ENCODE data around the gene SHISA8. TPM values are rescaled to one million over a fixed set of nuclear protein-coding genes. Genes with fewer than 3 reads are reported as not detected.
"Not testable (repeated sequence)": the region's sequence is repeated elsewhere in the genome, so short reads cannot be mapped to it uniquely, and the experiment has no call there.

SHISA8 gene
- total and polyA plus RNA-seq, 8 donors: 0.15 TPM; not detected in 7

- no peaks in the 10 kb centered on the region for H3K36me3 ChIP-seq
- H3K27me3 ChIP-seq: peaks cover 0 to 18% (median 0%) of the 10 kb centered on the region in 3 donors
- no peak overlapping the region for H3K4me3 ChIP-seq
- H3K27ac ChIP-seq: no peak overlapping the region
- H3K4me1 ChIP-seq: peaks cover under 1 to 7% (median 5%) of the 10 kb centered on the region in 4 donors
- WGBS, 5 donors: 84 to 94% (median 88%) methylated on average over 2 of the region's 2 CpGs
- H3K9me3 ChIP-seq: no peaks in the 10 kb centered on the region
- intact Hi-C loops (cut with DNase I; ENCODE audit: low total_unique reads): no loop called here
- DNase-seq: no peak
- no peak for TF ChIP-seq EP300 (IDR thresholded peaks at IDR 0.05)
- no peak for TF ChIP-seq POLR2A (IDR thresholded peaks at IDR 0.05)
- TF ChIP-seq POLR2AphosphoS5 (IDR thresholded peaks at IDR 0.05): no peak
- TF ChIP-seq, protein P1, sequence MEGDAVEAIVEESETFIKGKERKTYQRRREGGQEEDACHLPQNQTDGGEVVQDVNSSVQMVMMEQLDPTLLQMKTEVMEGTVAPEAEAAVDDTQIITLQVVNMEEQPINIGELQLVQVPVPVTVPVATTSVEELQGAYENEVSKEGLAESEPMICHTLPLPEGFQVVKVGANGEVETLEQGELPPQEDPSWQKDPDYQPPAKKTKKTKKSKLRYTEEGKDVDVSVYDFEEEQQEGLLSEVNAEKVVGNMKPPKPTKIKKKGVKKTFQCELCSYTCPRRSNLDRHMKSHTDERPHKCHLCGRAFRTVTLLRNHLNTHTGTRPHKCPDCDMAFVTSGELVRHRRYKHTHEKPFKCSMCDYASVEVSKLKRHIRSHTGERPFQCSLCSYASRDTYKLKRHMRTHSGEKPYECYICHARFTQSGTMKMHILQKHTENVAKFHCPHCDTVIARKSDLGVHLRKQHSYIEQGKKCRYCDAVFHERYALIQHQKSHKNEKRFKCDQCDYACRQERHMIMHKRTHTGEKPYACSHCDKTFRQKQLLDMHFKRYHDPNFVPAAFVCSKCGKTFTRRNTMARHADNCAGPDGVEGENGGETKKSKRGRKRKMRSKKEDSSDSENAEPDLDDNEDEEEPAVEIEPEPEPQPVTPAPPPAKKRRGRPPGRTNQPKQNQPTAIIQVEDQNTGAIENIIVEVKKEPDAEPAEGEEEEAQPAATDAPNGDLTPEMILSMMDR (IDR thresholded peaks at IDR 0.05): no peak
Measured at GRCh38 chr22:41952713-41953112, 37.8 kb upstream of the SHISA8 start.

- H3K36me3 ChIP-seq: no peaks in the 10 kb centered on the region
- H3K4me1 ChIP-seq: peaks cover 3 to 9% (median 5%) of the 10 kb centered on the region in 4 donors
- no peak within 1 kb of the TSS for H3K27ac ChIP-seq
- H3K4me3 ChIP-seq: no peak within 1 kb of the TSS
- H3K27me3 ChIP-seq: peaks cover 0 to 14% (median 0%) of the 10 kb centered on the region in 3 donors
- H3K9me3 ChIP-seq: no peaks in the 10 kb centered on the region
- TF ChIP-seq POLR2AphosphoS5 (IDR thresholded peaks at IDR 0.05) (no peak), POLR2A (IDR thresholded peaks at IDR 0.05) (no peak), EP300 (IDR thresholded peaks at IDR 0.05) (no peak)
- TF ChIP-seq, protein P1 (IDR thresholded peaks at IDR 0.05): no peak
- intact Hi-C loops (cut with DNase I; ENCODE audit: low total_unique reads): no loop called here
- WGBS, 5 donors: 55 to 72% (median 63%) methylated on average over 7 to 16 of the region's 16 CpGs
- peak in 1 of 2 donors; percentile 74 for DNase-seq
Measured at GRCh38 chr22:41951898-41952474, 37.1 kb upstream of the SHISA8 start, which contains the start of gene SMIM45. SMIM45 (plus strand) TSS chr22:41952150.

DNA sequence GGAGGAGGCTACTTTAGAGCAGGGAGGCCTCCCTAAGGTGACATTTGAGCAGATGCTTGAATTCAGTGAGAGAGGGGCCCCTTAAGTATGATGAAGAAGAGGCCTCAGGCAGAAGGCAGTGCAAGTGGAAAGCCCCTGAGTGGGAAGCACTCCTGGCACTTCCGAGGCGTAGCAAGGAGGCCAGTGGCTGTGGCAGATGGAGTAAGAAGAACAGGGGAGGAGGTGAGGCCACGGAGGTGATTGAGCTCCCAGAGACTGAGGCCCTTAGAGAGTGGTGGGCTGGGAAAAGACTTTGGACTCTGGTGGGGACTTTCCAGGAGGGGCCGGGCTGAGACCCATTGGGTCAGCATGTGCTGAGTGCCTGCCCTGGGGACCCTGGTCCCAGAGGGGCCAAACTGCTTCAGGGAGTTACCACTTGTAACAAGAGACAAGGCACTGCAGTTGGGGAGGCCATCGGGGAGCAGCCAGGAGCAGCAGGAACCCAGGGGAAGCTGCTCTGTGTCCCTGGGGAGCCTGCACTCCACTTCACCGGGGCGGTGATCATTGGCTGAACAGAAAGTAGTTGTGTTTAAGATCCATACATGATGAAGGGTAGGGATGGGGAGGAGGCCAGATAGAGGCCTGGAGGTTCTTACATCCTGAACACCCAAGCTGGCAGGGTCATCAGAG is 34.6 kb upstream of the SHISA8 start:
- Histone ChIP-seq H3K36me3 (no peaks in the 10 kb centered on the region), H3K4me1 (peaks cover 13 to 32% (median 20%) of the 10 kb centered on the region in 4 donors), H3K4me3 (no peak overlapping the region), H3K27ac (no peak overlapping the region), H3K9me3 (no peaks in the 10 kb centered on the region), H3K27me3 (peaks cover 0 to 10% (median 0%) of the 10 kb centered on the region in 3 donors)
- DNase-seq: no peak
- 83 to 95% (median 92%) methylated on average over 7 of the region's 7 CpGs for WGBS, 5 donors
- intact Hi-C loops (cut with DNase I; ENCODE audit: low total_unique reads): no loop called here
- TF ChIP-seq POLR2AphosphoS5 (IDR thresholded peaks at IDR 0.05) (no peak), EP300 (IDR thresholded peaks at IDR 0.05) (no peak), POLR2A (IDR thresholded peaks at IDR 0.05) (no peak)
- TF ChIP-seq, protein P1 (IDR thresholded peaks at IDR 0.05): no peak

GRCh38 chr22:41948928-41949296 is 34.0 kb upstream of the SHISA8 start:
- intact Hi-C loops (cut with DNase I; ENCODE audit: low total_unique reads): not testable (repeated sequence)
- WGBS, 5 donors: 78 to 94% (median 83%) methylated on average over 8 of the region's 8 CpGs
- H3K4me1 ChIP-seq: peaks cover 13 to 32% (median 21%) of the 10 kb centered on the region in 4 donors

GRCh38 chr22:41948142-41948541 is 33.3 kb upstream of the SHISA8 start:
- H3K9me3 ChIP-seq: no peaks in the 10 kb centered on the region
- intact Hi-C loops (cut with DNase I; ENCODE audit: low total_unique reads): no loop called here
- TF ChIP-seq POLR2AphosphoS5 (IDR thresholded peaks at IDR 0.05) (no peak), EP300 (IDR thresholded peaks at IDR 0.05) (no peak)
- TF ChIP-seq, protein P1 (IDR thresholded peaks at IDR 0.05): no peak

More at GRCh38 chr22:41948928-41949296, 34.0 kb upstream of the SHISA8 start:
- H3K4me3 ChIP-seq, H3K9me3 ChIP-seq, DNase-seq, H3K27me3 ChIP-seq, H3K27ac ChIP-seq, H3K36me3 ChIP-seq: not testable (repeated sequence)

More at GRCh38 chr22:41948142-41948541, 33.3 kb upstream of the SHISA8 start:
- DNase-seq: no peak
- Histone ChIP-seq H3K4me3 (no peak overlapping the region), H3K27ac (no peak overlapping the region), H3K4me1 (peaks cover 13 to 35% (median 26%) of the 10 kb centered on the region in 4 donors), H3K27me3 (peaks cover 0 to 10% (median 0%) of the 10 kb centered on the region in 3 donors), H3K36me3 (no peaks in the 10 kb centered on the region)
- 76 to 84% (median 82%) methylated on average over 2 of the region's 2 CpGs for WGBS, 5 donors

Data from stomach (tissue), 9 donors.